Measurements from ENCODE around the gene ZNF93. TPM values are rescaled to one million over a fixed set of nuclear protein-coding genes. Genes with fewer than 3 reads are reported as not detected.

The ZNF93 gene
- total and polyA plus RNA-seq, 8 donors: 6.2 to 19.4 (median 15.6) TPM

DNA sequence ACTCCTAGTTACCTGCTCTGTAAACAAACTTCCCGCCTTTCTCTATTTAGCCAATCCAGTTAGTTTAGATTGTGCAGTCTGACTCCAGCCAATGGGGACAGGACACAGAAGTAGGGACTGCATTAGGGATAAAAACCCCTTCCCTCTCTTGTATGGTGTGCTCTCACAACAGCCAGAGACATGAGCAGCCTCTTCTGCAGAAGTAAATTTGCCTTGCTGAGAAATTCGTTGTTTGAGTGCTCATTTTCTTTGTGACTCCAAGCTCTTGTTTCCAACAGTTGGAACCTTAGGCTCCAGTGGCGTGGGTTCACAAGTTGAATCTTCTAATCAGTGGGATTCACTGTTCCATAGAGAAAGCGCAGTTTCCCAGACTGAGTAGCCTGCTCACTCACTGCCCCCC is 66.1 kb downstream of the ZNF93 start:
- ATAC-seq (no peak), DNase-seq (no peak)
- Histone ChIP-seq H3K9me3 (peaks cover 0 to 59% of the 10 kb centered on the region in 2 donors), H3K36me3 (no peaks in the 10 kb centered on the region), H3K4me1 (no peaks in the 10 kb centered on the region), H3K4me3 (no peak overlapping the region), H3K27me3 (no peaks in the 10 kb centered on the region), H3K27ac (no peak overlapping the region)
- intact Hi-C loops (cut with DNase I): no loop called here
- TF ChIP-seq, protein P1, sequence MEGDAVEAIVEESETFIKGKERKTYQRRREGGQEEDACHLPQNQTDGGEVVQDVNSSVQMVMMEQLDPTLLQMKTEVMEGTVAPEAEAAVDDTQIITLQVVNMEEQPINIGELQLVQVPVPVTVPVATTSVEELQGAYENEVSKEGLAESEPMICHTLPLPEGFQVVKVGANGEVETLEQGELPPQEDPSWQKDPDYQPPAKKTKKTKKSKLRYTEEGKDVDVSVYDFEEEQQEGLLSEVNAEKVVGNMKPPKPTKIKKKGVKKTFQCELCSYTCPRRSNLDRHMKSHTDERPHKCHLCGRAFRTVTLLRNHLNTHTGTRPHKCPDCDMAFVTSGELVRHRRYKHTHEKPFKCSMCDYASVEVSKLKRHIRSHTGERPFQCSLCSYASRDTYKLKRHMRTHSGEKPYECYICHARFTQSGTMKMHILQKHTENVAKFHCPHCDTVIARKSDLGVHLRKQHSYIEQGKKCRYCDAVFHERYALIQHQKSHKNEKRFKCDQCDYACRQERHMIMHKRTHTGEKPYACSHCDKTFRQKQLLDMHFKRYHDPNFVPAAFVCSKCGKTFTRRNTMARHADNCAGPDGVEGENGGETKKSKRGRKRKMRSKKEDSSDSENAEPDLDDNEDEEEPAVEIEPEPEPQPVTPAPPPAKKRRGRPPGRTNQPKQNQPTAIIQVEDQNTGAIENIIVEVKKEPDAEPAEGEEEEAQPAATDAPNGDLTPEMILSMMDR (IDR thresholded peaks at IDR 0.05): no peak

Other genes starting within 250 kb of the ZNF93 start
- 10 to 100 TPM; 51.2 to 74.8 TPM for gene ATP13A1, start 237.3 kb upstream of the ZNF93 start, total RNA-seq
- 10 to 100 TPM; 39.3 to 59.2 (median 43.3) TPM for gene ATP13A1, start 237.3 kb upstream of the ZNF93 start, polyA plus RNA-seq (ENCODE audit: insufficient read length in 6 of 6)
- 10 to 100 TPM in 1 of 2 donors, 1 to 10 TPM in 1; 9.7 to 13.6 TPM for gene ZNF101, start 232.1 kb upstream of the ZNF93 start, total RNA-seq
- gene ZNF101, start 232.1 kb upstream of the ZNF93 start, polyA plus RNA-seq (ENCODE audit: insufficient read length in 6 of 6): 10 to 100 TPM; 11.6 to 17.5 (median 13.9) TPM
- gene ZNF14, start 167.8 kb upstream of the ZNF93 start, total RNA-seq: 1 to 10 TPM; 4.7 to 4.8 TPM
- 10 to 100 TPM; 10.8 to 15.3 (median 13.2) TPM for gene ZNF14, start 167.8 kb upstream of the ZNF93 start, polyA plus RNA-seq (ENCODE audit: insufficient read length in 6 of 6)
- gene ZNF506, start 79.2 kb upstream of the ZNF93 start, total RNA-seq: 10 to 100 TPM; 16.8 to 18.6 TPM
- 10 to 100 TPM; 33.7 to 45.0 (median 42.2) TPM for gene ZNF506, start 79.2 kb upstream of the ZNF93 start, polyA plus RNA-seq (ENCODE audit: insufficient read length in 6 of 6)
- 10 to 100 TPM in 1 of 2 donors, 1 to 10 TPM in 1; 9.1 to 11.4 TPM for gene ZNF253, start 35.1 kb upstream of the ZNF93 start, total RNA-seq
- 10 to 100 TPM; 27.6 to 36.8 (median 33.9) TPM for gene ZNF253, start 35.1 kb upstream of the ZNF93 start, polyA plus RNA-seq (ENCODE audit: insufficient read length in 6 of 6)
- 10 to 100 TPM in 1 of 2 donors, 1 to 10 TPM in 1; 6.2 to 11.7 TPM for gene ZNF682, start 138.6 kb downstream of the ZNF93 start, total RNA-seq
- 10 to 100 TPM; 19.9 to 29.9 (median 24.4) TPM for gene ZNF682, start 138.6 kb downstream of the ZNF93 start, polyA plus RNA-seq (ENCODE audit: insufficient read length in 6 of 6)
- gene ZNF90, start 177.1 kb downstream of the ZNF93 start, total RNA-seq: 10 to 100 TPM in 1 of 2 donors, 1 to 10 TPM in 1; 4.3 to 11.8 TPM
- 10 to 100 TPM; 23.1 to 37.3 (median 35.8) TPM for gene ZNF90, start 177.1 kb downstream of the ZNF93 start, polyA plus RNA-seq (ENCODE audit: insufficient read length in 6 of 6)

Data from left lung (tissue), 10 donors.